Esophagus squamous epithelium (tissue), 4 donors: ENCODE results near the gene BBS2.

Source experiments
- CTCF ChIP-seq, 6 experiments: fragments of 450-650 bp in 4 of 6; fragments of 200-600 bp in 2 of 6; sonication (generic) in 2 of 6; IDR thresholded peaks; one replicate each; pipeline ENCODE4 v1.5.1; 2016 to 2019; ENCODE audit warnings: antibody characterized with exemption in 6 of 6, mild to moderate bottlenecking in 4 of 6, moderate library complexity in 4 of 6
- POLR2A ChIP-seq, 4 donors: fragments of 450-650 bp; IDR thresholded peaks; one replicate each; pipeline ENCODE4 v1.6.1; 2017; ENCODE audit warnings: antibody characterized with exemption in 4 of 4, mild to moderate bottlenecking in 4 of 4, moderate library complexity in 3 of 4

- TF ChIP-seq CTCF (IDR thresholded peaks at IDR 0.05) (no peak), POLR2A (IDR thresholded peaks at IDR 0.05) (no peak)
These were observed 67.8 kb downstream of the BBS2 start for GRCh38 chr16:56451753-56452689.
